OCI-LY3 (cell line): ENCODE measurements around the gene ZFPL1.

ENCODE experiments used
- CTCF ChIP-seq: fragments of 200-600, 300-600 bp; sonication (generic); IDR thresholded peaks from 2 replicates; pipeline ENCODE4 v1.5.1; 2014; ENCODE audit warnings: antibody characterized with exemption, low read length, low read depth
- EZH2phosphoT487 ChIP-seq: fragments of 200-600 bp; shearing (Covaris generic); IDR thresholded peaks from 2 replicates; pipeline ENCODE4 v1.6.1; 2018; ENCODE audit warnings: antibody characterized with exemption, mixed run types, low read depth

GRCh38 chr11:65066315-65066714 lies 17.7 kb upstream of the ZFPL1 start:
- no peak for TF ChIP-seq CTCF
- TF ChIP-seq EZH2phosphoT487: no peak
